ENCODE measurements around the gene MANBA. TPM values are rescaled to one million over a fixed set of nuclear protein-coding genes. Genes with fewer than 3 reads are reported as not detected.
A peak's percentile ranks its signal among the peaks of the same experiment; 100 is the strongest.
"Not testable (repeated sequence)": the region's sequence is repeated elsewhere in the genome, so short reads cannot be mapped to it uniquely, and the experiment has no call there.

The MANBA gene
- total RNA-seq, 4 donors from 2014 or later = 8.9 to 15.5 (median 12.6) TPM

GRCh38 chr4:102733084-102733483 is 27.7 kb downstream of the MANBA start:
- Histone ChIP-seq H3K4me1 (peaks cover 13 to 24% of the 10 kb centered on the region in 2 donors), H3K9me3 (no peaks in the 10 kb centered on the region), H3K4me3 (peak overlapping the region in 2 of 4 donors; percentile 2 to 19), H3K27ac (peak overlapping the region in 2 of 4 donors; percentile 23 to 61), H3K36me3 (peaks cover 0 to 5% of the 10 kb centered on the region in 2 donors), H3K27me3 (no peaks in the 10 kb centered on the region)
- no peak for ATAC-seq
- intact Hi-C loops (cut with DNase I; ENCODE audit: low total_unique reads) (no loop called here), in situ Hi-C loops (cut with MboI; ENCODE audit: low sequenced_read_pairs in 4 of 4) (no loop called here)
- TF ChIP-seq CTCF (IDR thresholded peaks at IDR 0.05 in 4 of 5, conservative IDR thresholded peaks at IDR 0.05 in 1 of 5) = no peak
- no peak for TF ChIP-seq POLR2A (IDR thresholded peaks at IDR 0.05)
- DNase-seq = no peak

- H3K4me1 ChIP-seq = peaks cover 13 to 24% of the 10 kb centered on the region in 2 donors
- DNase-seq (no peak), ATAC-seq (peak in 1 of 2 donors; percentile 55)
- peak overlapping the region in 3 of 4 donors; percentile 23 to 61 (median 33) for H3K27ac ChIP-seq
- in situ Hi-C loops (cut with MboI; ENCODE audit: low sequenced_read_pairs in 4 of 4) = no loop called here
- no peaks in the 10 kb centered on the region for H3K9me3 ChIP-seq
- TF ChIP-seq CTCF (IDR thresholded peaks at IDR 0.05 in 4 of 5, conservative IDR thresholded peaks at IDR 0.05 in 1 of 5) = no peak
- no peak for TF ChIP-seq POLR2A (IDR thresholded peaks at IDR 0.05)
- no peaks in the 10 kb centered on the region for H3K27me3 ChIP-seq
- H3K4me3 ChIP-seq = peak overlapping the region in 3 of 4 donors; percentile 2 to 24 (median 19)
- H3K36me3 ChIP-seq = peaks cover 0 to 5% of the 10 kb centered on the region in 2 donors
- intact Hi-C loops (cut with DNase I; ENCODE audit: low total_unique reads) = no loop called here
Measured at GRCh38 chr4:102732678-102733077, 28.1 kb downstream of the MANBA start.

GRCh38 chr4:102730968-102731533 is 29.7 kb downstream of the MANBA start:
- peaks cover 13 to 24% of the 10 kb centered on the region in 2 donors for H3K4me1 ChIP-seq
- DNase-seq = no peak
- H3K9me3 ChIP-seq = no peaks in the 10 kb centered on the region
- no peak for ATAC-seq
- H3K27me3 ChIP-seq = no peaks in the 10 kb centered on the region
- H3K4me3 ChIP-seq = no peak overlapping the region
- in situ Hi-C loops (cut with MboI; ENCODE audit: low sequenced_read_pairs in 4 of 4) (no loop called here), intact Hi-C loops (cut with DNase I; ENCODE audit: low total_unique reads) (no loop called here)
- peaks cover 0 to 5% of the 10 kb centered on the region in 2 donors for H3K36me3 ChIP-seq
- TF ChIP-seq POLR2A (IDR thresholded peaks at IDR 0.05) (no peak), CTCF (IDR thresholded peaks at IDR 0.05 in 4 of 5, conservative IDR thresholded peaks at IDR 0.05 in 1 of 5) (no peak)
- no peak overlapping the region for H3K27ac ChIP-seq

- intact Hi-C loops (cut with DNase I; ENCODE audit: low total_unique reads); in situ Hi-C loops (cut with MboI; ENCODE audit: low sequenced_read_pairs in 4 of 4); H3K27me3 ChIP-seq; H3K36me3 ChIP-seq; H3K9me3 ChIP-seq; H3K4me3 ChIP-seq; H3K27ac ChIP-seq; ATAC-seq; DNase-seq: not testable (repeated sequence)
- H3K4me1 ChIP-seq = peaks cover 13% of the 10 kb centered on the region in 2 donors
Measured at GRCh38 chr4:102729486-102729885, 31.3 kb downstream of the MANBA start.

DNA sequence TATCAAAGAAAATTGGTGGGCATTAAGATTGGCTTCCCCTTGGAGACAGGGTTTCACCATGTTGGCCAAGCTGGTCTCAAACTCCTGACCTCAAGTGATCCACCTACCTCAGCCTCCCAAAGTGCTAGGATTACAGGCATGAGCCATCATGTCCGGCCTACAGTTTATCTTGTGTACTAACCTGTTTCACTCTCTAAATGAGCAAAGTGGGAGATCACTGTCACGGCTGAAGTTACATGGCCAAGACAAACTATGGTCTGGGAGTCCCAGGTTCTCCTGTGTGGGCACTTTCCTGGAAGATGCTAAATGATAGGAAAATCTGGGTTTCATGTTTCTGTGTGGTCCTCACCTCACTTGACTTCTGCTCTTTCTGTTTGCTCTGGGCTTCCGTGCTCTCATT is 33.8 kb downstream of the MANBA start:
- H3K27me3 ChIP-seq; H3K4me1 ChIP-seq; ATAC-seq; in situ Hi-C loops (cut with MboI; ENCODE audit: low sequenced_read_pairs in 4 of 4); intact Hi-C loops (cut with DNase I; ENCODE audit: low total_unique reads); H3K27ac ChIP-seq; H3K36me3 ChIP-seq; DNase-seq; H3K9me3 ChIP-seq; H3K4me3 ChIP-seq: not testable (repeated sequence)

GRCh38 chr4:102726068-102726467 is 34.7 kb downstream of the MANBA start:
- ATAC-seq (no peak), DNase-seq (no peak)
- H3K27me3 ChIP-seq = no peaks in the 10 kb centered on the region
- in situ Hi-C loops (cut with MboI; ENCODE audit: low sequenced_read_pairs in 4 of 4) (no loop called here), intact Hi-C loops (cut with DNase I; ENCODE audit: low total_unique reads) (no loop called here)
- H3K9me3 ChIP-seq = no peaks in the 10 kb centered on the region
- no peak overlapping the region for H3K4me3 ChIP-seq
- H3K27ac ChIP-seq = no peak overlapping the region
- peaks cover 0 to 5% of the 10 kb centered on the region in 2 donors for H3K36me3 ChIP-seq
- TF ChIP-seq CTCF (IDR thresholded peaks at IDR 0.05 in 4 of 5, conservative IDR thresholded peaks at IDR 0.05 in 1 of 5) = no peak
- no peaks in the 10 kb centered on the region for H3K4me1 ChIP-seq
